ENCODE data around the gene ZMYND11. TPM values are rescaled to one million over a fixed set of nuclear protein-coding genes. Genes with fewer than 3 reads are reported as not detected.

Gene ZMYND11
- total and polyA plus RNA-seq, 8 donors = 58.9 to 128 (median 119) TPM

- no peaks in the 10 kb centered on the region for H3K9me3 ChIP-seq
- ATAC-seq (no peak), DNase-seq (no peak)
- intact Hi-C loops (cut with DNase I) = no loop called here
- peaks cover 0 to 68% of the 10 kb centered on the region in 2 donors for H3K36me3 ChIP-seq
- no peak overlapping the region for H3K4me3 ChIP-seq
- TF ChIP-seq CTCF (IDR thresholded peaks at IDR 0.05) = no peak
- no peak overlapping the region for H3K27ac ChIP-seq
- no peaks in the 10 kb centered on the region for H3K4me1 ChIP-seq
- no peaks in the 10 kb centered on the region for H3K27me3 ChIP-seq
Measured at GRCh38 chr10:244227-244626, 109.0 kb downstream of the ZMYND11 start.

- Histone ChIP-seq H3K36me3 (peaks cover 0 to 71% of the 10 kb centered on the region in 2 donors), H3K4me1 (no peaks in the 10 kb centered on the region)
- intact Hi-C loops (cut with DNase I) = no loop called here
Measured at GRCh38 chr10:246431-246830, 111.2 kb downstream of the ZMYND11 start.

GRCh38 chr10:247480-247879 is 112.2 kb downstream of the ZMYND11 start:
- no peak overlapping the region for H3K27ac ChIP-seq
- no peaks in the 10 kb centered on the region for H3K4me1 ChIP-seq
- no peak overlapping the region for H3K4me3 ChIP-seq
- no peaks in the 10 kb centered on the region for H3K27me3 ChIP-seq
- ATAC-seq (no peak), DNase-seq (no peak)
- intact Hi-C loops (cut with DNase I) = no loop called here
- no peaks in the 10 kb centered on the region for H3K9me3 ChIP-seq
- H3K36me3 ChIP-seq = peaks cover 0 to 73% of the 10 kb centered on the region in 2 donors
- no peak for TF ChIP-seq CTCF (IDR thresholded peaks at IDR 0.05)

More at GRCh38 chr10:246431-246830, 111.2 kb downstream of the ZMYND11 start:
- no peak overlapping the region for H3K27ac ChIP-seq
- no peak for ATAC-seq
- TF ChIP-seq CTCF (IDR thresholded peaks at IDR 0.05) = no peak
- H3K27me3 ChIP-seq = no peaks in the 10 kb centered on the region
- no peaks in the 10 kb centered on the region for H3K9me3 ChIP-seq
- DNase-seq = no peak
- H3K4me3 ChIP-seq = no peak overlapping the region

- no peaks in the 10 kb centered on the region for H3K4me1 ChIP-seq
- no peaks in the 10 kb centered on the region for H3K9me3 ChIP-seq
- ATAC-seq = no peak
- DNase-seq = no peak
- no peaks in the 10 kb centered on the region for H3K27me3 ChIP-seq
- H3K4me3 ChIP-seq = no peak overlapping the region
- intact Hi-C loops (cut with DNase I) = no loop called here
- H3K27ac ChIP-seq = no peak overlapping the region
- TF ChIP-seq CTCF (IDR thresholded peaks at IDR 0.05) = no peak
- peaks cover 0 to 75% of the 10 kb centered on the region in 2 donors for H3K36me3 ChIP-seq
Measured at GRCh38 chr10:248307-248706, 113.1 kb downstream of the ZMYND11 start.

GRCh38 chr10:251982-252582 is 116.8 kb downstream of the ZMYND11 start:
- Histone ChIP-seq H3K9me3 (no peaks in the 10 kb centered on the region), H3K27me3 (no peaks in the 10 kb centered on the region), H3K36me3 (peaks cover 0 to 67% of the 10 kb centered on the region in 2 donors), H3K4me3 (no peak overlapping the region), H3K4me1 (no peaks in the 10 kb centered on the region), H3K27ac (no peak overlapping the region)
- TF ChIP-seq CTCF (IDR thresholded peaks at IDR 0.05) = no peak
- no peak for DNase-seq
- intact Hi-C loops (cut with DNase I) = no loop called here
- ATAC-seq = no peak

All from left lung (tissue), 10 donors.